GM19239 (cell line): Measurements from ENCODE around the gene LRRC8C.

Source experiments
- DNase-seq: peaks from one replicate; pipeline ENCODE4 v3.0.0; 2011; ENCODE audit warnings: low spot score; ENCODE audit not compliant: insufficient read length
- FAIRE-seq: peaks from 2 replicates; lab custom pipeline; 2011; peaks lifted over from hg19 to GRCh38; lab: Jason Lieb, UNC

The LRRC8C gene

DNA sequence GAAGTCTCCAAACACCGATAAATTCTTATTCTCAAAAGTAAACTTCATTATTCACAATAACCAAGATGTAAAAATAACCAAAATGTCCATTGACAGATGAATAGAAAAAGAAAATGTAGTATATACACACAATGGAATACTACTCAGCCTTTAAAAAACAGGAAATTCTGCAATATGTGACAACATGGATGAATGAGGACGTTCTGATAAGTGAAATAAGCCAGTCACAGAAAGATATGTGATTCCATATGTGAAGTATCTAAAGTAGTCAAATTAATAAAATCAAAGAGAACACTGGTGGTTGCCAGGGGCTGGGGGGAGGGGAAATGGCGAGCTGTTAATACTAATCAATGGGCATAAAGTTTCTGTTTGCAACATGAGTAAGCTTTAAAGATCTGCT lies 36.0 kb downstream of the LRRC8C start:
- DNase-seq: no peak
- peak; percentile 67 for FAIRE-seq

DNA sequence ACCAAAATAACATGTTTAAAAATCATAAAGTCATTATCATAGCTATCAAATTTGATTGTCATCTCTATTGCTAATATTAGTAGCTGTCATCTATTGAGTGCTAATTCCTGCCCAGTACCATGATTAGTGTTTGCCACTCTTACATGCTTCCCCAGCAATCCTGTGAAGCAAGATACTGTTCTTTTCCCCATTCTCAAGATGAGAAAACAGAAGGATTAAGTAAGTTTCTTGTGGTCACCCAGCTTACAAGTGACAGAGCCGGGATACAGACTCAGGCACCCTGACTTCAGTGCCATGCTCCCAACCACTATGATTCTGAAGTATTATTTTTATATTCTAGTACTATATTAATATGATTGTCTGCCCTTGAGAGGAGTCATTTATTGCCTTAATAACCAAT lies 36.5 kb downstream of the LRRC8C start:
- FAIRE-seq (no peak), DNase-seq (no peak)

DNA sequence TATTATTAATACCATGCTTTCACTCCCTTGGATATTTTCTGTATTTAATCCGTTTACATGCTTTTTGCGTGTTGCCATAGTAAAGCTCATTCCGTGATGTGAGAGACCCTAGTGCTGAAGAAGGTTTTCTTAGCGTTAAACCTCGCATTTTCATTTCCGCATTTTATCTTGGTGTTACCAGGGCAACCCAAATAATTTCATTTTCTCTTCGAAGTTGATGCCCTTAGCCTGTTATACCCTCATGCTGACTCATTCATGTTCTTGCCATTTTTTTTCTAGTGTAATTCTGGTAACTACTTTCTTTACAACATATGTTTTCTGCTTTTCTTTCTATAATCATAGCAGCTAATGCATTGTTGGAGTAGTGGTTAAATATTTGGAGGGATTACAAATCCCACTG lies 37.2 kb downstream of the LRRC8C start:
- peak; percentile 47 for DNase-seq
- FAIRE-seq: peak; percentile 100

DNA sequence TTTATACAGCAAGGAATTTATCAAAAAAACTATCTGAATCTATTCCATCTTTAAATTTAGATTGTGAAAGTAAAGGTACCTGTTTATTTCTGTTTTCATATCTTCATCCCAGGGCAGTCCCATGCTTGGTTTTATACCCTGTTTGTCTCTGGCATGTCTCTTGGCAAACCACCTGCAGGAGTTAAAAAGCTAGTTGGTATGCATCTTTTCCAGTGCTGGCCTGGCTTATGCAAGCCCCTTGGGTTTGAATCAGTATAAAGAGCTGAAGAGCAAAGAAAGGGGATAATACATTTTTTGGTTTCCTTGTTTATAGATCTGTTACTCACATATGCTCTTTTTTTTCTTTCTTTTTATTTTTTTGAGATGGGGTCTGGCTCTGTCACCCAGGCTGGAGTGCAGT lies 37.8 kb downstream of the LRRC8C start:
- no peak for FAIRE-seq
- DNase-seq: no peak

DNA sequence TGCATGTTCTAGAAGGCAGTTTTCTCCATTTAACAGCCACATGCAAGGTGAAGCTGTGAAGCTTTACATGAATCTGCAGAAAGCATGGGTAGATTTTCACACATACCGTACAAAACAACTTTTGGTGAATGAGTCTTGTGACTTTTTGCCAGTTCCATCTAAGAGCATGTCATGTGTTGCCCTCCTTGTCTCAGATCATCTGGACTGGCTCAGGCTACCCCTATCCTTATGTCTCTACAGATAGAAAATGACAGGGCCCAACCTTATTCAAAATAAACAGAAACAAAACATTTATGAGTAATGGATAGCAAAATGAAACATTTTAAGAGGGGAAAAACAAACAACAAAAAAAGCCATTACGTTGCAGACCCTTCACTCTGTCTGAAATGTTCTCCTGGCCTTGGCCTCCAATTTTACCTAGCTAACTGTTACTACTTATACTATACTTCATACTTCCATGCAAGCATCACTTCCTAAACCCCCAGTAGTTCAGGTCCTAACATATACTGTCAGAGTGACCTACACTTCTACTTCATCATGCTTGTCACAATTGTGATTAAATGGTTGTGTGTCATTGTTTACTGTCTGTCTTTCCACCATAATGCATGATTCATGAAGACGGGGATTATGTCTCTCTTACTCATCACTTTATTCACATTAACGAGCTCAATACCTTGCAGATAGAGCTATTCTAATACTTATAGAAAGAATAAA lies 39.0 kb downstream of the LRRC8C start:
- DNase-seq (no peak), FAIRE-seq (peak; percentile 62)

DNA sequence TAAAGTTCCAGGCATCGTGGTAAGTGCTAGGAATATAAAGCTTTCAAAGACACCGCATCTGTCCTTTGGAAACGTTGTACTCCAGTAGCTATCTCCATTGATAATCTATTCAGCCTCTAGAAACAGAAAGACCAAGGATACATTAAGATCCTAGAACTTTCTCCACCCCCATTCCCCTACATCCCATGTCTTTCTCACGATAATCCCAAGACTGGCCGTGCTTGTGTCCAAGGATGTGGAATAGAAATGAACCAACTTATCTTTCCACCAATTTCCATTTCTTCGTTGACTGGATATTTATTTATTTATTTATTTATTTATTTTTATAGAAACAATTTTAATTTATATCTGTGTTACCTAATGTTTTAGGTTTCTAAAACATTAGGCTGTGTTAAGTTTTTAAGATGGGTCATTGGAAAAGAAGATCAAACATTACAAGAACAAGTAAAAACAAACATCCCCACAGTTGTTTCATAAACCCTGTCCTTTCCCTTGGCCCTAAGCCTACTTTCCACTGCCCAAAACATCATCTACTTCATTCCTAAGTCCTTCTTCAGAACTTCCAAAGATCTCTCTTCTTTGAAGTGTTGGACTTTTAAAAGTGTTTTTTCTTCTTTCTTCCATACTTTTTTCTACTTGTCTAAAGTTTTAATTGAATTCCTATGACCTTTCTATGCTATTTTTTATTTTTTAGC lies 39.7 kb downstream of the LRRC8C start:
- peak; percentile 8 for FAIRE-seq
- no peak for DNase-seq

DNA sequence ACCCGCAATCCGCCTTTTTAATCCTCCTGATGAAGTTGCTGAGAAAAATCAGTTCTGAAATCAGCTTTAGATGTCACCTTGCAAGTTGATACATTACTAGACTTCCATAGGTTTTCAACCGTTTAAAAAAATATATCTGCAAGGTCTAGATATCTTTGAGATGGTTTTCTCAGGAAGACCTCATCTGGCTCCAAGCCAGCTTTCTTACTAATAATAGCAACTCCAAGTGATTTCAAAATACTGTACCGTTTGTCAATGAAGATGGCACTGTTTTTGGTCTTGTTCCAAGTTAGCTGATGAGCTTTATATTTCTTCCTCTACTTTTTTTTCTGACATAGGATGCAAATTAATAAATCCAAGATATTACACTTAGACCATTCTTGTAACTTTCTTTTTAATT lies 40.3 kb downstream of the LRRC8C start:
- no peak for DNase-seq
- peak; percentile 62 for FAIRE-seq

DNA sequence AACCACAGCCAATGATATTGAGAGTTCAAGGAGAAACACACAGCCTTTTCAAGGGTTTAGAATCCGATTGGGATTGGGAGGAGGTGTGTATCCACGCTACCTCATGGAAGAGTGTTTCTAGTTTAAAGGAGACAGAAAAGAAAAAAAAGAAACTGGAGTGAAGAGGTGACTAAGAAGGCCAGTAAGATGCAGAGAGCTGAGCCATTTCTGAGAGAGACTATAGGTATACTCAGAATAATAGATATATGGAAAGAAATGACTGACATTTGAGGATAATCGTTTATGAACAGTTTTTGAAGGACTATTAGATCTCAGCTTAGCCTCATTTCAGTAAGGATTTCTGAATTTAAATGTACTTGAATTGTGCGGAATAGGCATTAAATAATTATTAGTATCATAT lies 42.8 kb downstream of the LRRC8C start:
- DNase-seq: no peak
- no peak for FAIRE-seq

DNA sequence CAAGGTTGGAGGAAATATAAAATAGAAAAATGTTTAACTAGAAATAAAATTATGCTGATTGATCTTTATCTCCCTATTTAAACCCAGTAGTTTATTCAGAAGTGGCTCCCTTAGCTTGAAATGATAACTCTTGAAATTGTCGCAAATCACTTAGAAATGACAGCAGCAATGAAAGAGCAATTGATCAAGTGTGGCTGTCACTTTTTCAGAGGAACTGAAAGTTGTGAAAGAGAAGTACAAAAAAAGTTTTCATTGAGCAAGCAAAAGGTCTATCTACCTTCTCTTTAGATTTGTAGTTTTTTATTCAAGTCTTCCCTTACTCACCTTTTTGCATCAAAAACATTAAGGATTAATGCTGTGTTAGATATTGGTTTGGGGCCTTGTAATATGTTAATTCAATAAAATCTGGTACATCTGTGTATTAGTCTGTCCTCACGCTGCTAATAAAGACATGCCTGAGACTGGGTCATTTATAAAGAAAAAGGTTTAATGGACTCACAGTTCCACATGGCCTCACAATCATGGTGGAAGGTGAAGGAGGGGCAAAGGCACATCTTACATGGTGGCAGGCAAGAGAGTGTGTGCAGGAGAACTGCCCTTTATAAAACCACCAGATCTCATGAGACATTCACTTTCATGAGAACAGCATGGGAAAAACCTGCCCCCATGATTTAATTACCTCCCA lies 48.3 kb downstream of the LRRC8C start:
- FAIRE-seq: peak; percentile 80

DNA sequence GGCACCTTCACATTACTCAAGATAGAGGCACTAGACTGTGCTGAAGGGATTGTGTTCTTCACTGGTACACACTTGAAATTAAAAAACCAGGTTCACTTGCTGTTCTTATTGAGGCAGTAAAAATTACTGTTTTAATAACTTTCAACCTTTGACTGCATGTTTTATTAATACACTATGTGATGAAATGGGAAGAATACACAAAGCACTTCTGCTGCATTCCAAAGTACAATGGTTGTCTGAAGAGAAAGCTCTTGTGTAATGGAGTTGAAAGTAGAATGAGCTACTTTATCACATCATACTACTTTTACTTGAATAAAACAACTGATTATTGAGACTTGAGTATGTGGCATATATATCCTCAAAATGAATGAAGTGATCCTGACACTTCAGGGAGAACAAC lies 49.7 kb downstream of the LRRC8C start:
- DNase-seq: no peak
- FAIRE-seq: no peak

More for the DNA sequence above, 48.3 kb downstream of the LRRC8C start:
- peak; percentile 30 for DNase-seq

DNA sequence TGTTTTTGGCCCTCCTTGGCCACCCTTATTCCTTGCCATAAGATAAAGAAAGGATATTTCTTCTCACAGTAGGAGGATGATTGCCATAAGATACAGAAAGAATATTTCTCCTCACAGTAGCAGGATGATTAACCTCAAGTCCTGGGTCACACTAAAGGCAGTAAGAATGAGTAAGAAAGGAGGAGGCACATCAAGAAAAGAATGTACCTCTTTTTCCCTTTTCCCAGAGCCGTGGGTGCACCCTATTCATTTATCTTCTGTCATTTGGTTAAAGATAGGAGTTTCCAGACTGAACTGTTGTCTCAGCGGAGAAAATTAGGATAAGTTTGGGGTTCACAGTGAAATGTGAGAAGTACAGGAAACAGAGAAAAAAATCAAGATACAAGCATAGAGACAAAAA lies 52.5 kb downstream of the LRRC8C start:
- DNase-seq (no peak), FAIRE-seq (no peak)

DNA sequence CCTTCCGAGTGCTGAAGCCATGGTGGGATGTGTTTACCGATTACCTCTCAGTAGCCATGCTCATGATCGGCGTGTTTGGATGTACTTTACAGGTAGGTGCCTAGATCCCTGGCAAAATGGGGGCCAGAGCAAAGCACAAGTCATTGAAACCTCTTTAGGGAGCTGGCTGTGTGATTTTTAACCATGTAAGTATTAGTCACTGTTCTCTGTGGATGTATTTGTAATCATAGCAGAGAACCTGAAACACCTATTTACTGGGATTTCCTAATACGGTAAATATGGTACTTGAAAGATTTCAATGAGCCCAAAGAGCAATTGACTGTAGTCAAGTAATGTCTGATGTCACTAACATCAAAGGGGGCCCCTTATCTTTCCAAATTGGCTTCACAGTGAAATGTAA lies 53.6 kb downstream of the LRRC8C start:
- no peak for DNase-seq
- peak; percentile 4 for FAIRE-seq

DNA sequence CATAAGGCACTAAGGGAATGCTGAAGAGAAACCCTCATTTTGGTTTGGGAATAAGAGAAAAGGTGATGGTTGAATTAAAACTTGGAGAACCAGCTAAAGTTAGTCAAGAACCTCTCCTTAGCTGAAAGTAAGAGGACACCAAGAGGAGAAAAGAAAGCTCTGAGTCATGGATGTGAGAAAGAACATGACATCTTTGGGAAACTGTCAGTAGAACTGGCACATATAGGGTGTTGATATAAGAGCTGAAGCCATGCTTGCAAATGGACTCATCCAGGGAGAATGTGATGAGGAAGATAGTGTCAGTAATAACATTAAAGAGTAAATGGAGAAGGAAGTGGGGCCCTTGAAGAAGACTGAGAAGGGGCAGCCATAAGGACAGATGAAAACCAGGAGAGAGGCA lies 54.3 kb downstream of the LRRC8C start:
- DNase-seq (no peak), FAIRE-seq (no peak)

DNA sequence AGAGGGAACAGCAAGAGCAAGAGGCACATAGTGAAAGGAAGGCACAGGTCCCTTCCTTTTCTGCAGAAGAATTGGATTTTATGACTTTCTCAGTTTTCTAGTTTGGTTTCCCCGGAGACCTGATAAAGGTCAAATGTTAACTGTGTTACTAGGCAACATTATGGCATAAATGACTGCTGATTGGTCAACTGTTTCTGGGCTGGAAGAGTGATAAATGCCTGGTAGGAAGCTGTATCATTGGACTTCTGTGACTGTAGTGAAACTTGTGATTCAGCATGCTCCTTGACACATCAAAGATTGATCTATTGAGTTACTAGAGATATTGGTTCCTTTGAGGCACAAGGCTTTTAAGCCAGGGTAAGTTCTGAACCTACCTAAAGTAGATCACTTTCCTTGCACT lies 55.7 kb downstream of the LRRC8C start:
- FAIRE-seq (no peak), DNase-seq (no peak)

DNA sequence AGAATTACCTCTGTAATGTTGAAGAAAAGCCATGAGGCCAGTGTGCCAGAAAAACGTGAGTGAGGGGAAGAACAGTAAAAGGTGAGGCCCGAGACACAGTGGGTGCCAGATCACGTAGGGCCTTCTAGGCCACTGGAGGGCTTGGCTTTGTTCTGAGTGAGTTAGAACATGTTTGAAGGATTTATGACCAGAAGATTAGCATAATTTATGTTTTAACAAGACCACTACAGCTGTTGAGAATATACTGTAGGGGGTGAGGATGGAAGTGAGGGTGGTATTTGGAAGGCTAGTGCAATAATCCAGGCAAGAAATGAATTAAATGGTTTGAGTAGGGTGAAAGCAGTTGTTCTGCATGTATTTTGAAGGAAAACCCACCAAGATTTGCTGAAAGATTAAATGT lies 56.3 kb downstream of the LRRC8C start:
- FAIRE-seq (no peak), DNase-seq (no peak)

DNA sequence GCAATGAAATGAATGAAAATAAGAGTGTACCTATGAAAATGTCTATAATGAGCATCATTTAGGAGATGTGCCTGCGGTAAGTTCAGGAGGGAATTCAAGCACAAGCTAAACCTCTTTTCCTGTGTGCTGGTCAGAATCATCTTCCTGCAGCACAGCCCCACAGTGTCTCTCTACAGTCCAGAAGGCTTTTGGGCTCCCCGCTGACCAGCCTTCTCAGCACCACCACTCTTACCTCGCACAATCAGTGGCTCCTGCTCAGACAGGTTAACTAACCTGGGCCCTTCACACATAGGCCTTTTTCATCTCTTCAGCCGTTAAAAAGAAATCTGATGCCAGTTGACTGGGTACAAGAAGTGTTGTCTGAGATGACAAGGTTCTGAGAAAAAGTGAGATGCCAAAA lies 57.7 kb downstream of the LRRC8C start:
- DNase-seq (no peak), FAIRE-seq (no peak)

DNA sequence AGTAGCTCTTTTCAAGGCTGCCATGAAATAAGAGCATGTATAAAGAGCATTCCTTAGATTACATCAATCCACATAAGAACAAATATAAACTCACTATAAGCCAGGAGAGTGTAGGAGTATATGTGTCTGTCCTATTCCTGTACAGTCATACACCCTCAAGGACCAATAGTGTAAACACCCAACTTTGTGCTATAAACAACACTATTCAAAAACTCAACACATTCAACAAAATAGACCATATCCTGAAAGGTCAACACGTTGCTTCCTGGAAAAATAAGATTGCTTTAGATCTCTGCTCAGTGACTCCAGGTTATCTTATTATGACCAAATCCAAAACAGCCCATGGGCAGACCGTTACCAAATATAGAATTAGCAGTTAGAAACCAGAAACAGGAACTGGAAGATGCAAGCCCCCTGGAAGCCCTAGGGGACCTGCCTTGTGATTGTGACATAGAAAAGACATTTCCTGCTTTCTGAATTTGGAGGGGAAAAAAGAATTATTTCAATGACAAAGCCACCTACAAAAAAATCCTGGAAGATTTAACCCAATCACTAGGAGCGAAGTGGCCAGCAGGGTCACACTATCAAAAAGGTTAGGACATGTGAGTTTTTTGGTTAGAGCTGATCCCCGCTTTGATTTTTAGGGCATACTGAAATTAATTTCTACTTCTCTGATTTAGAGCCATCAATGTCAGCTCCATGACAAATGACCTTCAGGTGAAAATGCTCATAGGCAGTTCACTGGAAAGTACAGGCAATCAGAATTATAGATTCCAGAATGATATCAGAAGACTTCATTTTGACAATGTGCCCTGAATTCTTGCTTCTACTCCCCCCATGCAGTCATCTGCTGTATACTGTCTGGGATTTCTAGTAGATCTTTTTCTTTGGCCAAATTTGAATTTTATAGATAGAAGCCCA lies 59.9 kb downstream of the LRRC8C start:
- DNase-seq: no peak

DNA sequence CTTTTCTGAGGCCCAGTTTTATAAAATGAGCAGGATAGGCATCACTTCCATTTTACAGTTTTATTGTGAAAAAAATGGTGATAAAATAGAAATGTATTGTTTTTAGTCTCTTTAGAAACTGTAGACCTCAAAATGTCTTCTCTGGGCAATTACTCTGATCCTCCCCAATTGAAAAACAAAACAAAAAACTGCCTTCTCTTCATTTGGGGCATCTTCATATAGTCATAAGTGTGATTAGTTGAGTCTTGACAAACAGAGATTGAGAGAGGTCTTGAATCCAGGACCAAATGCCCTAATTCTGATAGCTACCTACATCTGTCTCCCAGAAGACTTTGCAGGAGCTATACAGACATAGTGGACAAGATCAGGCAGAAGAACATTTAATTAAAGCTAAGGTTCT lies 62.9 kb downstream of the LRRC8C start:
- no peak for DNase-seq
- no peak for FAIRE-seq

More for the DNA sequence above, 59.9 kb downstream of the LRRC8C start:
- peak; percentile 89 for FAIRE-seq

DNA sequence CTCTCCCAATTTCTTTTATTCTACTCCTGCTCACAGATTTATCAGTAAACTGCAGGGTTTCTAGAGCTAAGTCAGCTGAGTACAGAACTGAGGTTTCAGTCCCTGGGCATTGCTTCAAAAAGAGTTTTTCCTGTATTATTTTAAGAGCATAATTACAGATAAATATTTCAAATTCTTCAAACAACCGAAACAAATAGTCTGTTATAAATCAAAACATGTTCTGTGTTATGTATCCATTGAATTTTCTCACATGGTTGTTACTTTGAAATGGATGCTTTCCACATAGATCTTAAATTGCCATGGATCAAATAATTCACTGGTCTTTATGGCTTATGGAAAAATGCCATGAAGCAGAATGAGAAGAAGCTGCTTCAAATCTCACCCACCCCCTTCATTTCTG lies 64.5 kb downstream of the LRRC8C start:
- DNase-seq (no peak), FAIRE-seq (peak; percentile 21)

DNA sequence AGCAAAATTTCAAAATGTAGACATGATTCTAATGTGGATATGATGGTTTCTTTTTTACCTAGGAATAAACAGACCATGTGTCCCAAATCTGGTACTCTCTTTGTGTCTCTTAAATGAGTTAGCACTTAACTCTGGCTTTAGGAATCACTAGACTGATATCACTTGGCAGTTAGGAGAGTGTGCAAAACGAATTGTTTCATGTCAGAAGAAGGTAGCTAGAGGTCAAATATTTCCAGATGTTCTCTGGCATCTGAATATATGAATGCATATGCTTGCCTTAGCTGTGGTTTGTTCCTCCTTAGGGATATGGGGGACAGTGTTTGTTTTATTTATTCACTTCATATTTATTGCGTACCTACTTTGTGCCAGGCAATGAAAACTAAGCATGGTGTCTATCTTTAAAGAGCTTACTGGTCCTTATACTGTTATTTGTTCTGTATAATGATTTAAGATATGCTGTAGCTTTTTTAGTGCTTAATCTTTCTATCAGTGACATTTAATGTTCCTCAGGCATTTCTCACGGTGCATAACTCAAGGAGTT lies 65.2 kb downstream of the LRRC8C start:
- DNase-seq (no peak), FAIRE-seq (no peak)
